Measurements from ENCODE around the gene LYL1. TPM values are rescaled to one million over a fixed set of nuclear protein-coding genes. Genes with fewer than 3 reads are reported as not detected.

LYL1 gene
- total and polyA plus RNA-seq, 2 of the 4 experiments (the other 2 are of a cell fraction), result 0.36 to 0.39 TPM

GRCh38 chr19:13068085-13068846 is 34.4 kb downstream of the LYL1 start:
- WGBS, 2 experiments (ENCODE audit: extremely low coverage in 2 of 2, insufficient read length in 1 of 2), result 77% methylated on average over 3 of the region's 6 CpGs; no CpG with 5 or more reads in 1 of the 2 experiments
- Histone ChIP-seq H3K4me3 (ENCODE audit: insufficient read depth, low read depth, low read length) (no peak overlapping the region), H3K27me3 (ENCODE audit: control insufficient read depth, insufficient read depth, low read length) (no peaks in the 10 kb centered on the region), H3K36me3 (ENCODE audit: control insufficient read depth, insufficient read depth, low read length) (peaks cover 14% of the 10 kb centered on the region), H2BK15ac (ENCODE audit: low read depth, low read length) (no peak overlapping the region), H3K9ac (ENCODE audit: low read depth, low read length) (no peak overlapping the region), H3K9me3 (ENCODE audit: control insufficient read depth, insufficient read depth, low read length) (no peaks in the 10 kb centered on the region), H3K23ac (ENCODE audit: low read depth, low read length) (no peak overlapping the region), H3K56ac (ENCODE audit: extremely low read depth, insufficient read depth, low read length) (no peak overlapping the region), H4K8ac (ENCODE audit: low read depth in 2 of 2, low read length in 2 of 2) (no peak overlapping the region), H2AK5ac (ENCODE audit: low read depth, low read length) (no peak overlapping the region), H2AK9ac (replicated peaks; ENCODE audit: low read depth, low read length, poor library complexity) (no peak overlapping the region), H4K5ac (ENCODE audit: low read depth, low read length) (no peak overlapping the region), H2BK5ac (ENCODE audit: low read depth, low read length, poor library complexity, severe bottlenecking) (no peak overlapping the region), H3K9me1 (ENCODE audit: insufficient read depth, low read length) (no peaks in the 10 kb centered on the region), H3K4me1 (ENCODE audit: control insufficient read depth, insufficient read depth, low read length) (peaks cover 5% of the 10 kb centered on the region), H3K27ac (ENCODE audit: insufficient read depth, low read length) (no peak overlapping the region), H3K14ac (replicated peaks; ENCODE audit: low read depth, low read length) (no peak overlapping the region), H3K4me2 (ENCODE audit: low read depth, low read length) (no peak overlapping the region), H2BK20ac (ENCODE audit: low read depth, low read length) (no peak overlapping the region), H4K91ac (ENCODE audit: insufficient read depth, low read depth, low read length) (no peak overlapping the region), H3K79me1 (ENCODE audit: low read depth in 1 of 2, low read length in 2 of 2) (peaks cover 29 to 70% of the 10 kb centered on the region in 2 experiments), H3K4ac (ENCODE audit: low read depth, low read length) (no peak overlapping the region), H2AFZ (replicated peaks; ENCODE audit: low read length, poor library complexity) (no peak overlapping the region), H4K20me1 (ENCODE audit: insufficient read depth, low read length) (peaks cover 34% of the 10 kb centered on the region), H2BK120ac (ENCODE audit: low read depth, low read length) (no peak overlapping the region), H3K18ac (ENCODE audit: low read depth, low read length) (no peak overlapping the region)
- ChIA-PET CTCF (no interaction called here), POLR2A (ENCODE audit: unreplicated experiment) (no interaction called here)
- ATAC-seq (ENCODE audit: low read depth) (no peak), DNase-seq (no peak)
- dilution Hi-C loops (cut with HindIII; ENCODE audit: low sequenced_read_pairs, unreplicated experiment) (no loop called here), in situ Hi-C loops (cut with MboI; ENCODE audit: low sequenced_read_pairs) (no loop called here), intact Hi-C loops (cut with micrococcal nuclease) (no loop called here)
- no TSS peak for BruUV-seq (replicated peaks)
- TF ChIP-seq BHLHE40 (IDR thresholded peaks at IDR 0.05; ENCODE audit: low read depth, low read length) (no peak), RFX5 (IDR thresholded peaks at IDR 0.05; ENCODE audit: low read depth, low read length) (no peak), MAZ (IDR thresholded peaks at IDR 0.05; ENCODE audit: borderline replicate concordance, low read depth, low read length) (no peak), RCOR1 (IDR thresholded peaks at IDR 0.05; ENCODE audit: insufficient replicate concordance, low read length) (no peak), RAD21 (IDR thresholded peaks at IDR 0.05; ENCODE audit: low read length) (no peak), CHD1 (IDR thresholded peaks at IDR 0.05; ENCODE audit: low read depth, low read length) (no peak), FOS (IDR thresholded peaks at IDR 0.05; ENCODE audit: low read depth, low read length) (no peak), CTCF (conservative IDR thresholded peaks at IDR 0.05; ENCODE audit: low read depth, low read length) (no peak), POLR2A (IDR thresholded peaks at IDR 0.05; ENCODE audit: low read depth, low read length) (no peak), MAFK (IDR thresholded peaks at IDR 0.05; ENCODE audit: low read depth, low read length) (no peak), NFE2L2 (IDR thresholded peaks at IDR 0.05; ENCODE audit: low read depth, low read length) (no peak), ELK1 (IDR thresholded peaks at IDR 0.05; ENCODE audit: borderline replicate concordance, low read depth, low read length) (no peak), CEBPB (IDR thresholded peaks at IDR 0.05; ENCODE audit: low read depth, low read length) (no peak), SMC3 (IDR thresholded peaks at IDR 0.05; ENCODE audit: low read depth, low read length) (no peak), MXI1 (IDR thresholded peaks at IDR 0.05; ENCODE audit: borderline replicate concordance, low read depth, low read length) (no peak)
- TF ChIP-seq, protein P1, sequence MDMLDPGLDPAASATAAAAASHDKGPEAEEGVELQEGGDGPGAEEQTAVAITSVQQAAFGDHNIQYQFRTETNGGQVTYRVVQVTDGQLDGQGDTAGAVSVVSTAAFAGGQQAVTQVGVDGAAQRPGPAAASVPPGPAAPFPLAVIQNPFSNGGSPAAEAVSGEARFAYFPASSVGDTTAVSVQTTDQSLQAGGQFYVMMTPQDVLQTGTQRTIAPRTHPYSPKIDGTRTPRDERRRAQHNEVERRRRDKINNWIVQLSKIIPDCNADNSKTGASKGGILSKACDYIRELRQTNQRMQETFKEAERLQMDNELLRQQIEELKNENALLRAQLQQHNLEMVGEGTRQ (IDR thresholded peaks at IDR 0.05; ENCODE audit: low read depth, low read length), result no peak
